Mammary epithelial cell (primary cell): ENCODE data around the gene SMYD4.

Source experiments
- CTCF ChIP-seq, 2 donors: IDR thresholded peaks in 1 of 2; conservative IDR thresholded peaks in 1 of 2; 2 replicates each; pipeline ENCODE4 v1.5.1; 2011 to 2012; ENCODE audit warnings: inconsistent platforms in 2 of 2, low read length in 2 of 2, mild to moderate bottlenecking in 2 of 2, control low read depth in 1 of 2, low read depth in 1 of 2; ENCODE audit not compliant: insufficient read depth in 1 of 2; ENCODE audit errors: extremely low read depth in 1 of 2
- EZH2 ChIP-seq: IDR thresholded peaks from 2 replicates; pipeline ENCODE4 v1.6.1; 2012; ENCODE audit warnings: low read length, inconsistent platforms, borderline replicate concordance

DNA sequence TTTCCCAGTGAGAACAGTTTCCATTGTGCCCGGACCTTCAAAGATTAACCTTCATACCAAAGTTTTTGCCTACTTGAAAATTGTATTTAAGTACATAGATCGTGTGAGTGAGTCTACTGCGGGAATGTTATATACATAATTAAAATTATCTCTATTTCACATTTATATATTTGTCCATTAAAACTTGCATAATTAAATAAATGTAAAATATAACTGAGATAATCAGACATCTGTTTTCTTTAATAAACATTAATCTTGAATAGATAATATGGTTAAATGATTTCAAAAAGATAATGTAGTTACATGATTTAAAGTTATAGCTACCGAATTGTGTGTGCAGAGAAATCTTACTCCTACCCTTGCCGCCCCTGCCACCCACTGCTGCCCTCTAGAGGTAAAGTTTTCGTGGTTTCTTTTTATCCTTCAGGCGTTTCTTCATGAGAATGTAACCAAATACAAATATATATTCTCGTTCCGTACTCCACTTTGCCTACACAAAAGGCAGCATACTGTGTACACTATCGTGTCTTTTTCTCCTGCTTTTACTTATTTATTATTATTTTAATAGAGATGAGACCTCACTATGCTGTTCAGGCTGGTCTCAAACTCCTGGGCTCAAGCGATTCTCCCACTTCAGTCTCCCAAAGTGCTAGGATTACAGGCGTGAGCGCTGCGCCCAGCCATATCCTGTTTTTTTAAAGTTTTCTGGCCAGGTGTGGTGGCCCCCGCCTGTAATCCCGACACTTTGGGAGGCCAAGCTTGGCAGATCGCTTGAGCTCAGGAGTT lies 35.7 kb upstream of the SMYD4 start:
- TF ChIP-seq EZH2 (no peak), CTCF (conservative IDR thresholded peaks at IDR 0.05 in 1 of 2, IDR thresholded peaks at IDR 0.05 in 1 of 2; ENCODE audit: extremely low read depth in 1 of 2, insufficient read depth in 1 of 2, low read depth in 1 of 2, low read length in 2 of 2) (peak; percentile 65 to 73)
